Glutamatergic neuron (in vitro differentiated cells): ENCODE data around the gene DCHS1. TPM values are rescaled to one million over a fixed set of nuclear protein-coding genes. Genes with fewer than 3 reads are reported as not detected.

Experiments used
- DNase-seq: peaks from one replicate; pipeline ENCODE4 v3.0.0; 2022
- H3K27ac Mint-ChIP-seq: one replicate; pipeline ENCODE4 v1.8.0; 2020; ENCODE audit warnings: mild to moderate bottlenecking, mixed read lengths, inconsistent platforms; ENCODE audit not compliant: unreplicated experiment
- H3K27me3 Mint-ChIP-seq: one replicate; pipeline ENCODE4 v1.8.0; 2020; ENCODE audit warnings: mild to moderate bottlenecking, moderate library complexity, mixed read lengths, inconsistent platforms; ENCODE audit not compliant: unreplicated experiment
- H3K36me3 Mint-ChIP-seq: one replicate; pipeline ENCODE4 v1.8.0; 2020; ENCODE audit warnings: mild to moderate bottlenecking, mixed read lengths, inconsistent platforms; ENCODE audit not compliant: unreplicated experiment
- H3K4me1 Mint-ChIP-seq: one replicate; pipeline ENCODE4 v1.8.0; 2020; ENCODE audit warnings: mild to moderate bottlenecking, low read depth, mixed read lengths, inconsistent platforms; ENCODE audit not compliant: unreplicated experiment
- H3K4me3 Mint-ChIP-seq: one replicate; pipeline ENCODE4 v1.8.0; 2020; ENCODE audit warnings: mild to moderate bottlenecking, mixed read lengths, inconsistent platforms; ENCODE audit not compliant: unreplicated experiment
- H3K9me3 Mint-ChIP-seq: one replicate; pipeline ENCODE4 v1.8.0; 2020; ENCODE audit warnings: mild to moderate bottlenecking, moderate library complexity, mixed read lengths, inconsistent platforms; ENCODE audit not compliant: unreplicated experiment
- total RNA-seq: library from RNA; stranded (reverse); fragmentation: NEBNext Ultra II Directional; extraction: Animal tissue kit (Norgen Biotek cat#: 25700); gene quantifications from one replicate; pipeline ENCODE4 v1.2.1, GENCODE V29; 2021; ENCODE audit not compliant: unreplicated experiment
- TF ChIP-seq, protein P1 (sequence below): fragments of 200-600 bp; sonication (generic); IDR thresholded peaks from one replicate; pipeline ENCODE4 v1.5.0; 2021; ENCODE audit not compliant: partially characterized antibody, unreplicated experiment

The DCHS1 gene
- total RNA-seq, 1 donor from 2014 or later = 91.5 TPM

DNA sequence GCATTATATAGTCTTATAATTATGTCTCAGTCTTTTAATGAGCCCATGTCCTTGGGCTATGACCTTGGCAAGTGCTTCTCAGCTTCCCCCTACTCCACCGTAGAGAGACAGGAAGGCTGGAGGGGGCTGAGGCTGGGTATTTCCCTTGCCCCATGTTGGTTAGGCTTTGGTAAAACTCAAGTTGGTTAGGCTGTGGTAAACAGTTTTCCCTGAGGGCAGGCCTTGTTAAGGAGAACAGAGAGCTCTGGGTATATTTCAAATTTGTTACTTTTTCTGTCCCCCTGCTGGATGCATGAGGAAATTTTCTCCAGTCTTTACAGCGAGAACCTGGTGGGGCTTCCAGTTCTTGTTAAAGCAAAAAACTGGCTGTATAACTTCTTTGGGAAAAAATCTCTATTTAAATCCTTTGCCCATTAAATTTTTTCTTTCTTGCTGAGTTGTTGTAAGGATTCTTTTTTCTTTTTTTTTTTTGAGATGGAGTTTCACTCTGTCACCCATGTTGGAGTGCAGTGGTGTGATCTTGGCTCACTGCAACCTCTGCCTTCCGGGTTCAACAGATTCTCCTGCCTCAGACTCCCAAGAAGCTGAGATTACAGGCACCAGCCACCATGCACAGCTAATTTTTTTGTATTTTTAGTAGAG lies 12.2 kb upstream of the DCHS1 start:
- peaks cover 2% of the 10 kb centered on the region for H3K27me3 Mint-ChIP-seq
- no peaks in the 10 kb centered on the region for H3K36me3 Mint-ChIP-seq
- no peak overlapping the region for H3K4me3 Mint-ChIP-seq
- DNase-seq = no peak
- TF ChIP-seq, protein P1, sequence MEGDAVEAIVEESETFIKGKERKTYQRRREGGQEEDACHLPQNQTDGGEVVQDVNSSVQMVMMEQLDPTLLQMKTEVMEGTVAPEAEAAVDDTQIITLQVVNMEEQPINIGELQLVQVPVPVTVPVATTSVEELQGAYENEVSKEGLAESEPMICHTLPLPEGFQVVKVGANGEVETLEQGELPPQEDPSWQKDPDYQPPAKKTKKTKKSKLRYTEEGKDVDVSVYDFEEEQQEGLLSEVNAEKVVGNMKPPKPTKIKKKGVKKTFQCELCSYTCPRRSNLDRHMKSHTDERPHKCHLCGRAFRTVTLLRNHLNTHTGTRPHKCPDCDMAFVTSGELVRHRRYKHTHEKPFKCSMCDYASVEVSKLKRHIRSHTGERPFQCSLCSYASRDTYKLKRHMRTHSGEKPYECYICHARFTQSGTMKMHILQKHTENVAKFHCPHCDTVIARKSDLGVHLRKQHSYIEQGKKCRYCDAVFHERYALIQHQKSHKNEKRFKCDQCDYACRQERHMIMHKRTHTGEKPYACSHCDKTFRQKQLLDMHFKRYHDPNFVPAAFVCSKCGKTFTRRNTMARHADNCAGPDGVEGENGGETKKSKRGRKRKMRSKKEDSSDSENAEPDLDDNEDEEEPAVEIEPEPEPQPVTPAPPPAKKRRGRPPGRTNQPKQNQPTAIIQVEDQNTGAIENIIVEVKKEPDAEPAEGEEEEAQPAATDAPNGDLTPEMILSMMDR = peak; percentile 82
- H3K4me1 Mint-ChIP-seq = no peaks in the 10 kb centered on the region
- no peak overlapping the region for H3K27ac Mint-ChIP-seq
- H3K9me3 Mint-ChIP-seq = no peaks in the 10 kb centered on the region

DNA sequence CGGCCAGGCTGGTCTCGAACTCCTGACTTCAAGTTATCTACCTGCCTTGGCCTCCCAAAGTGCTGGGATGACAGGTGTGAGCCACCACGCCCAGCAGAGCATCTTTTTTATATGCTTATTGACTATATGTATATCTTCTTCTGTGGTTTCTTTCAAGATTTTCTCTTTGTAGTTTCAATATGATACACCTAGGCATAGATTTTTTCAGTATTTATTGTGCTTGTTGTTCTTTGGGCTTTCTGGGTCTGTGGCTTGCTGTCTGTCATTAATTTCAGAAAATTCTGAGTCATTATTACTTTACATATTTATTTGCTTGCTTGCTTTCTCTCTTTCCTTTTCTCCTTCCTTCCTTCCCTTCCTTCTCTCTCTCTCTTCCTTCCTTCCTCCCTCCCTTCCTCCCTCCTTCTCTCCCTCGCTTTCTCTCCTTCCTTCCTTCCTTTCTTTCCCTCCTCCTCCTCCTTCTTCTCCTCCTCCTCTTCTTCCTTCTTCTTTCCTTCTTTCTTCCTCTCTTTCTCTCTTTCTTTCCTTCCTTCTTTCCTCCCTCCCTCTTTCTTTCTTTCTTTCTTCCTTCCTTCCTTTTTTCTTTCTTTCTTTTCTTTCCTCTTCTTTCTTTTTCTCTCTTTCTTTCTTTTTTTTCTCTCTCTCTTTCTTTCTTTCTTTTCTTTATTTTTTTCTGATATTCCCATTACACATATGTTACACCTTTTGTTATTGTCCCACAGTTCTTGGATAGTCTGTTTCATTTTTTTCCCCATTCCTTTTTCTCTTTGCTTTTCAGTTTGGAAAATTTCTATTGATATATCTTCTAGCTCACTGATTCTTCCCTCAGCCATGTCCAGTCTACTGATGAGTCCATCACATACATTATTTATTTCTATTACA lies 10.9 kb upstream of the DCHS1 start:
- H3K4me3 Mint-ChIP-seq = no peak overlapping the region
- H3K4me1 Mint-ChIP-seq = no peaks in the 10 kb centered on the region
- no peaks in the 10 kb centered on the region for H3K36me3 Mint-ChIP-seq
- no peak for DNase-seq
- H3K27ac Mint-ChIP-seq = no peak overlapping the region
- TF ChIP-seq, protein P1 = no peak
- H3K9me3 Mint-ChIP-seq = no peaks in the 10 kb centered on the region
- peaks cover 2% of the 10 kb centered on the region for H3K27me3 Mint-ChIP-seq

DNA sequence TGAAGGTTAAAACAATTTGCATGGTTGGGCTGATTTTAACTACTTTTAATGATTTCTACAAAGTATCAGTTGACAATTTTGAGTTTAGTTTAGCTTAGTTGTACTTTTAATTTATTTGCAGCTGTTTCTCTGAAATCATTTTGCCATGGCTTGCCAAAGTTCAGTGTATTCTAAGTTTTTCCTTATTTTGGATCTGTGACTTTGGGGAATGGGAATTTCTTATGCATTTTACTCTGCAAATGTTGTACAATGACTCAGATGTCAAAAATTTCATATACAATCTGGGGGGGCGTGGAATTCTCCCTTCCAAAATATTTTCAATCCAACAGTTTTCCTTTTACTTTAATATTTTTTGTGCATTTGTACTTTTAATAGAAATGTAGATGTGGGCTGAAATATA lies 8.9 kb upstream of the DCHS1 start:
- Mint-ChIP-seq H3K4me3 (no peak overlapping the region), H3K27me3 (peaks cover 2% of the 10 kb centered on the region), H3K27ac (no peak overlapping the region), H3K36me3 (no peaks in the 10 kb centered on the region), H3K4me1 (no peaks in the 10 kb centered on the region), H3K9me3 (no peaks in the 10 kb centered on the region)
- TF ChIP-seq, protein P1 = no peak
- DNase-seq = no peak

DNA sequence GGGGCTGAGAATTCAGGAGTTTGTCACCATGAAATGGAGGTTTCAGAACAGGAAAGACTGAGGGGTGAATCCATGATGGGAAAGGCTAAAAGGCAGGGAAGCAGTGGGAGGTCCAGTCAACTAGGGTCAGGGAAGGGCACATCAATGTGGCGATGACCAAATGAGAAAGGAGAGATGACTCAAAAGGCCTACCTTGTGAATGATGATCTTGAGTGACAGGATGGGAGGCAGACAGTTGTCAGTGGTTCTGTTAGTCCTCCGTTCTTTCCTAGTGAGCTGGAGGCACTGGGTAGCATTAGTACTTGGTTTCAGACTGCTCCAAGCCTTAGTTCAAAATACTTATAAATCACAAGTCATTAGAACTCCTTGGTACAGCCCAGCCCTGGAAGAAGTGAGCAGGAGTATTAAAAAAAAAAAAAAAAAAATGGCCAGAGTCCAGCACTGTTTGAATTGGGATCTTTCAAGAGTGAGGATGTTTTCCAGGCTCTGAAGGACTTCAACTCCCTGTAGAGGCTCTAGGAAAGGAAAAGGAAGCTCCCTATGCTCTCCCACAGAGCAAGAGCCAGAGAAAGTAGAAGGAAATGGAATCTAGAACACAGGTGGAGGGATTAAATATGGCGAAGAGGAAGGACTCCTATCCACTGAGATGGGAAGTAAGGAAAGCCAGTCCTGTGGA lies 8.3 kb upstream of the DCHS1 start:
- H3K9me3 Mint-ChIP-seq = no peaks in the 10 kb centered on the region
- H3K4me3 Mint-ChIP-seq = no peak overlapping the region
- no peak for DNase-seq
- TF ChIP-seq, protein P1 = no peak
- H3K27me3 Mint-ChIP-seq = peaks cover 2% of the 10 kb centered on the region
- no peak overlapping the region for H3K27ac Mint-ChIP-seq
- no peaks in the 10 kb centered on the region for H3K36me3 Mint-ChIP-seq
- no peaks in the 10 kb centered on the region for H3K4me1 Mint-ChIP-seq
